MM.1S (cell line): ENCODE results near the gene DRAM2.

Source experiments
- CTCF ChIP-seq: fragments of 300-600 bp; sonication (generic); IDR thresholded peaks from 2 replicates; pipeline ENCODE4 v1.5.1; 2016; ENCODE audit warnings: antibody characterized with exemption, low read length, mixed read lengths
- EZH2 ChIP-seq: fragments of 300-600 bp; sonication (generic); optimal IDR thresholded peaks from 2 replicates; pipeline ENCODE3; 2017; ENCODE audit warnings: low read depth, mild to moderate bottlenecking, antibody characterized with exemption, low read length, mixed read lengths
- EZH2phosphoT487 ChIP-seq: fragments of 300-600 bp; sonication (generic); IDR thresholded peaks from 2 replicates; pipeline ENCODE4 v1.6.1; 2018; ENCODE audit warnings: antibody characterized with exemption, low read length

GRCh38 chr1:111147948-111148347 lies 8.1 kb upstream of the DRAM2 start:
- TF ChIP-seq CTCF = no peak
- no peak for TF ChIP-seq EZH2
- no peak for TF ChIP-seq EZH2phosphoT487
